Measurements from ENCODE around the gene BBS9. TPM values are rescaled to one million over a fixed set of nuclear protein-coding genes. Genes with fewer than 3 reads are reported as not detected.

BBS9 gene
- total RNA-seq, 1 donor from 2014 or later = 8.7 TPM

DNA sequence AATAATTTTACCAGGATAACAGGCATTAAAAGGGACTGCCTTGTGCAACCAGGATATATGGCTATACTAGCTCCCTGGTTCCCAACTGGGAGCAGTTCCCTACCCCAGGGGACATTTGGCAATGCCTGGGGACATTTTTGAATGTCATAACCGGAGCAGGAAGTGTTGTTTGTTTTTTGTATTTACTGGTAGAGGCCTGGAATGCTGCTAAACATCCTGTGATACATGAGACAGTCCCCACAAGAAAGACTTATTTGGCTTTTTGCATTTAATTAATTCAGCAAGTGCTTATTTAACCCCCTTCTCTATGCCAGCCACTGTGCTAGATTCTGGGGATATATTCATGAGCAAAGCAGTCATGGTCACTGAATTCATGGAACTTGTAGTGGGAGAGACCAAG lies 181.2 kb downstream of the BBS9 start:
- intact Hi-C loops (cut with DNase I) = no loop called here
- DNase-seq = no peak
- ATAC-seq (ENCODE audit: poor library complexity) = no peak

DNA sequence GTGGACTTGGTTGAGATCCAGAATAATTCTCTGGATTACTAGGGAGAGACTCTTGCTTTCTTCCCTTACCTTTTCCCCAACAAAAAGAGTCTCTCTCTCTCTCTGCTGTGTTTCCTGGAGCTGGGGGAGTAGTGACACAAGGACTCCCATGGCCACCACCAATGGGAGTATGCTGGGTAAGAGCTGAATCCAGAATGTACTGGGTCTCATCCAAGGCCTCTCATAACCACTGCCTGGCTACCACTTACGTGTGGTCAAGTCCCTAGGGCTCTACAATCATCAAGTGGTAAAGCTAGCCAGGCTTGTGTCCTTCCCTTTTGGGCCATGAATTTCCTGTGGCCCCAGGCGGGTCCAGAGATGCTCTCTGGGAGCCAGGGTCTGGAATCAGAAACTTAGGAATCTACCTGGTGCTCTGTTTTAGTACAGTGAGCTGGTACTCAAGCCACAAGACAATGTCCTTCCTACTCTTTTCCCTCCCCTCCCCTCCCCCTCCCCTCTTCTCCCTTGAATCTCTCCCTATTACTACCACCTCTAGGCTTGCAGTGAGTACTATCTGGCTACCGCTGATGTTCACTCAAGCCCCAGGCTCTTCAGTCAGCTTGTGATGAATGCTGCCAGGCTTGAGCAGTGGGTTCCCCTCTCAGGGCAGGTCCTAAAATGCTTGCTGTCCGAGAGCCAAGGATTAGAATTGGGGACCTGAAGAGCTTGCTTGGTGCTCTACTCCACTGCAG lies 196.6 kb downstream of the BBS9 start:
- no peak for ATAC-seq (ENCODE audit: poor library complexity)
- intact Hi-C loops (cut with DNase I) = no loop called here

DNA sequence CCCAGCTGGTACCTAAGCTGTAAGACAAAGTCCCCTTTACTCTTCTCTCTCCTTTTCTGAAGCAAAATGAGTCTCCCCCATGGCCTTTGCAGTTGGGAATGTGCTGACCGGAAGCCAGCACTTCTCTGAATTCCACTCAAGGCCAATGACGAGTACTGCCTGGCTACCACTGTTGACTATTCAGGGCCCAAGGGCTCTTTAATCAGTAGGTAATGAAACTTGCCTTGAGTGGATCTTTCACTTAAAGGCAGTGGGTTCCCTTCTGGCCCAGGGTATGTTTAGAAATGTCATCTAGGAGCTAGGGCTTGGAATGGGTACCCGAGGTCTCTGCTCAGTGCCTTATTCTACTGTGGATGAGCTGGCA lies 197.1 kb downstream of the BBS9 start:
- intact Hi-C loops (cut with DNase I) = no loop called here
- no peak for DNase-seq
- ATAC-seq (ENCODE audit: poor library complexity) = no peak

More for the DNA sequence above, 196.6 kb downstream of the BBS9 start:
- DNase-seq = no peak

DNA sequence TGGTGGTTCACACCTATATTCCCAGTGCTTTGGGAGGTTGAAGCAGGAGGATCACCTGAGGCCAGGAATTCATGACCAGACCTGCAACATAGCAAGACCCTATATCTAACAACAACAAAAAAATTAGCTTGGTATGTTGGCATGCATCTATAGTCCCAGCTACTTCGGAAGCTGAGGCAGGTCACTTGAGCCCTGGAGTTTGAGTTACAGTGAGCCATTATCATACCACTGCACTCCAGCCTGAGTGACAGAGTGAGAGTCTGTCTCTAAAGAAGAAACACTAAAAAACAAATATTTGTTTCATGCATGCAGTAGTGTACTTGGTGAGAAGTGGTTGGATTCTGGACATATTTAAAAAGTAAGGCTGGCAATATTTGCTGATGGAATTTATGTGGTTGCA lies 198.1 kb downstream of the BBS9 start:
- no peak for ATAC-seq (ENCODE audit: poor library complexity)
- intact Hi-C loops (cut with DNase I) = no loop called here
- no peak for DNase-seq

DNA sequence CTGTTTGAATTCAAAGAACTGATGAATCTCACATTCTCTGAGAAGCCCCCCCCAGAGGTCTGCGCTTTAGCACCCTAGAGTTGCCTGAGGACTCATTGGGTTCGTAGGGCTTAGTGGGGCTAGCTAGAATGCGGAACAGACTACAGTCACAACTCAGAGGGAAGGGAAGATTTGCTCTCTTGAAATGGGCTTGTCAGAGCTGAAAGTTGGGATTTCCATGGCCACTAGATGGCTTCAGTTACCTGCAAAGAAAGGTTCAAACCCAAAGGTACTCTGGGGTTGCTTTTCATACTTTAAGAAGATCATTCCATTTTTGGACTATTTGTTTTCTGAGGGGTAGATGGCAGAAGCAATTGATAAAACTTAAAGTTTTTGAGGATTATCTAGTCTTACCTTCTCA lies 205.0 kb downstream of the BBS9 start:
- intact Hi-C loops (cut with DNase I) = no loop called here
- ATAC-seq (ENCODE audit: poor library complexity) = no peak
- no peak for DNase-seq

DNA sequence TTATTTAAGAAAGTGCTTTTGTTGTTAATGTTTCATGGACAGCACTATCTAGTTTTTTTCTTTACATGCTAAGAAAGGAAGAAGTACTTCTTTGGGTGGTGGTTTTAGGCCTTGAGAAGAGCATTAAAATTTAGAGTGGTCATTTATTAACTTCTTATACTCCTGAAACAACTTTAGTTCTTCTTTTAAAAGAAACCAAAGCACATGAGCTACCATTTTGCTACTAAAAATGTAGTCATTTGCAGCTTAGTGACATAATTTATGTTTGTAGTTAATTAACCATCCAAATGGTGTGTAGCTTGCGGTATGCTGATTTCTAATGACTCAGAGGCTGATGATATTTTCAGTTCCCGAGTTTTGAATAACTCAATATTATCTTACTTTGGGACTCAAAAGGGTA lies 207.5 kb downstream of the BBS9 start:
- intact Hi-C loops (cut with DNase I) = no loop called here
- ATAC-seq (ENCODE audit: poor library complexity) (no peak), DNase-seq (no peak)

DNA sequence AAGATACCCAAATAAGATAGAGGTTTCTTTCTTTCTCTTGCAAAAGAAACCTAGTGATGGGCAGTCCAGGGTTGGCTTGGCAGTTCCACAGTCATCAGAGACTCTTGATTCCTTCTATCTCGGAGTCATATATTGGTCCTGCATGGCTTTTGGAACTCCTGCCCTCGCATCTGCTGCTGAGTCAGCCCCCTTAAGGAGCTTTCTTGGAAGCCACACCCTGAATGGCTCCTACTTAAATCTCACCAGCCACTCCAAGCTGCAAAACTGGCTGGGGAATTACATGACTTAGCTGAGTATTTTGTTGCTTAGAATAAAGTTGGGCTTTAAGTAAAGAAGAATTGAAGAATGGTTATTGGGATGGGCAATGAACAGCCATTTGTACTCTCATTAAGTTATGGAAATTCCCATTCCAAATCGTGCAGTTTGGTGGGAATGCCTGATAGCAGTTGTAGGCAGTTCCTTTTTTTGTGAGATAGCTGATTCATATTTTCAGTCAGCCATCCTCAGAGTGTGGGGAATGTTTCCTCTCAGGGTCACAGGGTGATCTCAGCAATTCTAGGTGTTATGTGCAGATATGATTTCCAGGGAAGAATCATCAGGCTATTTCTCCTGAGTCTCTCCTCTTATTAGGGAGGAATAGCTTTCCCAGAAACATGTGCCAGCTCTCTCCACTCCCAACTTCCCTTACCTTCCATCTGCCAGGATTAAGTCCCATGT lies 209.9 kb downstream of the BBS9 start:
- intact Hi-C loops (cut with DNase I) = no loop called here
- ATAC-seq (ENCODE audit: poor library complexity) (no peak), DNase-seq (no peak)

DNA sequence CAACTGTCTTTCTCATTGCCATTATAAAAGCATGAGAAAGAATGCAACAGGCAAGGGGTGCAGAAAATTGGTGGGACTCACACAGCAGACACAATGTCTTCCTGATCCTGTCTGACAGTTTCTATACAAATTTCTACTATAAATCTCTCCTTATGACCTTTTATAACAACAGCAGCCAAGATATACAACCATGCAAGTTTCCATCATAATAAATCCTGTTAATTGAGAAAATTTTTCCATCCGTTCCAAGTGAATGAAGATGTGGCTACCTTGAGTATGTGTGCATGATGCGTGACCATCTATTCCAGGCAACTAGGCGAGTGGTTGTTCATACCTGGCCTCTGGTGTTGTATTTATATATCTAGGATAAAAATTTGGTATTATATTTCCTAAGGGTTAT lies 216.7 kb downstream of the BBS9 start:
- ATAC-seq (ENCODE audit: poor library complexity) (no peak), DNase-seq (no peak)
- intact Hi-C loops (cut with DNase I) = no loop called here

DNA sequence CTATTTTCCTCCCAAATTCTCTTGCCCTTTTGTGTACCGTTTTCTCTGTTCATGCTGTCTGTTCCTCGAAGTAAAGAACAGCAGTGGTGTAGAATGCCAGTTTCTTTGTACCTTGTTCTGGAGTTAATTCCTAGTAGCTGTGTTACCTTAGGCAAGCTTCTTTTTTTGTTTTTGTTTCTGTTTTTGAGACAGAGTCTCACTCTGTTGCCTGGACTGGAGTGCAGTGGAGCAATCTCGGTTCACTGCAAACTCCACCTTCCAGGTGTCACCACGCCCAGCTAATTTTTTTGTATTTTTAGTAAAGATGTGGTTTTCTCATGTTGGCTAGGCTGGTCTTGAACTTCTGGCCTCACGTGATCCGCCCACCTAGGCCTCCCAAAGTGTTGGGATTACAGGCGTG lies 221.2 kb downstream of the BBS9 start:
- DNase-seq (no peak), ATAC-seq (ENCODE audit: poor library complexity) (no peak)
- intact Hi-C loops (cut with DNase I) = no loop called here

DNA sequence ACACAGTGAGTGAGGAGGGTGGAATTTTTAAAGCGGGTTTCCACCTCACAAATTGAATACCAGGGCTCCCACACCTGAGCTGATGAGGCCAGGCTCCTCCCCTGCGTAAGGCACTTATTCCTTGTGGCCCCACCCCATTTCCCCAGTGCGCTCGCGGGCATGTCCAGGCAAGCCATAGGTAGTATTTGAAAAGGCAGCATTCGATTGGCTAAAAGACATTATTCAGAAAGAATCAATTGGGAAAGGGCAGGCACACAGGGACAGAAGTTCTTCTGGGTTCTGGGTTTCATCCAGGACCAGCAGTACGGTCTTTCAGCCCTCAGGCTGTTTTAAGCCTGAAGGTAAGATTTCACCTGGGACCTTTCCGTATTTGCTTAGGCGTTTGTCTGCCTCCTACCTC lies 222.3 kb downstream of the BBS9 start:
- DNase-seq (no peak), ATAC-seq (ENCODE audit: poor library complexity) (no peak)
- intact Hi-C loops (cut with DNase I) = no loop called here

DNA sequence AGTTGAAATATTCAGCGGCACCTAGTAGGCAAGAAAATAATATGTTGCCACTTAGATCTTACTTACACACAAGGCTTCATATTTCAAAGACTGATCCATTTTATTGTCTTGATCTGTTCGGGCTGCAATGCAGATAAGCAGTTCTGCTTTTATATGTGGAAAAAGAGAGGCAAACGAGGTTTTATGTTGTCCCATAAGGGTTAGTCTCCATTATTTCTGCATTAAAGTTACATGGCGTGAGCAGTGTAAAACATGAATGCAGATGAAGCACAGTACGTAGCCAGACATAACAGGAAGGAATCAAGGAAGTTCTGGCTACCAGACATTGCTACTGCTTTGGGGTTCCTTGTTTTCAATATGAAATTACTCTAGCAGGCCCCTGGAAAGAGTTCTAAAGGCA lies 224.8 kb downstream of the BBS9 start:
- DNase-seq (no peak), ATAC-seq (ENCODE audit: poor library complexity) (no peak)
- intact Hi-C loops (cut with DNase I) = no loop called here

DNA sequence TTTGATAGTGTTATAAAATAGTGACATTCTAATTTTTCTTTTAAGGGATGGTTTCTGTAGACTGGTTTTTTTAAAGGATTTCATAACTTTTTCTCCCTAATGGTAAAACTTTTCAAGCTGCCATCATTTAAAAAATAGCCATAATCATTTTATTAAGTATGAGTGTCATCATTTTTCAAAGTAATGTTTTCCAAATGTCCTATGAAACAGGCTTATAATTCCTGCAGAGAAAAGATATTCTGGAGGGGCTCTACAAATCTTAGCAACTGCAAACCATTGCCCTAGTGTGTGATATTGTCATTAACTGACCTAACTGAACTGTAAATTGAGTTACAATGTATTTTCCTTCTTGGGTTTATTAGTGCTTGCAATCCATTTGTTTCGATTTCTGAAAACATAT lies 226.0 kb downstream of the BBS9 start:
- DNase-seq (no peak), ATAC-seq (ENCODE audit: poor library complexity) (no peak)
- intact Hi-C loops (cut with DNase I) = no loop called here

DNA sequence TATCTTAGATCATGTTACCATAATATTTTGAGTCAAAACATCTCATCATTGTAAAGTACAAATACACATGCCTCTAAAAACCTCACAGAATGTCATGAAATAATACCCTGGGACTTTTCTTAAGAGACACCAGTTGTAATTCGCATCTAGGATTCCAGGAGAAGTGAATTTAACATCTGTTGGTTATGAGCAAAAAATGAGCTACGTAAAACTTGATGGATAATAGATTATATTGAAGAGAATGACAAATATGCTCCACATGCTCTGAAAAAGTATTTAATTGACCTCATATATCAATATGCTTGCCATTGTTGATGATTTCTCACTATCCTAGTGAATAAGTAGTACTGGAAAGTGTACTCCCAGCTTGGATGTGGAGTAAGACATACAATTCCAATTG lies 227.0 kb downstream of the BBS9 start:
- intact Hi-C loops (cut with DNase I) = no loop called here
- no peak for ATAC-seq (ENCODE audit: poor library complexity)
- DNase-seq = no peak

DNA sequence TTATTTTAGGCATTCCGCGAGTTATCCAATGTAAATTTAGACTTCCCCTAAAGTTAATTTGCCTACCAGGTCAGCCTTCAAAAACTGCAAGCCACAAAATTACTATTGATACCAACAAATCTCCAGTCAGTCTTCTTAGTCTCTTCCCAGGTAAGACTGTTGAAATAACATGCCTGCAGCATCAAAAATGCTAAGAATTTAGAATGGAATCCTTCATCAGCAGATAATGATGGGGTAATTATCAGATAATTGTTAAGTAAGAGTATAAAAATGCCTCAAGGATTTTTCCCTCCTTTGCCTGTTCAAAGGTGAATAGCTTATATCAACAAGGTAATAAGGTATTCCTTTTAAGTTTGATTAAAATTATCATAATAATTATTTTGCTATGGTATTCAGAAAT lies 228.5 kb downstream of the BBS9 start:
- intact Hi-C loops (cut with DNase I) = no loop called here
- DNase-seq (no peak), ATAC-seq (ENCODE audit: poor library complexity) (no peak)

DNA sequence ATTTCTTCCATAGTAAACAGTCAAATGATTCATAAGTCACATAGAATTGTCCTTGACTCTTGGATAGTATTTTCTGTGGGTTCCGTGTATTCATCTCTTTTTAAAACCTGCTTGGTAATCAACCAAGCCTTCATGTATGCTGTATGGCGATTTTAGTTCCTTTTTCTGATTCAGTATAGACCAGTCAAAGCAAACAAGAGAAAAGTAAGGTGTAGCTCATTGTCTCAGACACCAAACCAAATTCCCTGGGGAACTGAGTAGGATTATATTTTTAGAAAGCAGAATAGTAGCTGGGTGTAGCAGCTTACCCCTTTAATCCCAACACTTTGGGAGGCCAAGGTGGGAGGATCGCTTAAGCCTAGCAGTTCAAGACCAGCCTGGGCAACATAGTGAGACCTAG lies 240.5 kb downstream of the BBS9 start:
- DNase-seq (no peak), ATAC-seq (ENCODE audit: poor library complexity) (no peak)
- intact Hi-C loops (cut with DNase I) = no loop called here

DNA sequence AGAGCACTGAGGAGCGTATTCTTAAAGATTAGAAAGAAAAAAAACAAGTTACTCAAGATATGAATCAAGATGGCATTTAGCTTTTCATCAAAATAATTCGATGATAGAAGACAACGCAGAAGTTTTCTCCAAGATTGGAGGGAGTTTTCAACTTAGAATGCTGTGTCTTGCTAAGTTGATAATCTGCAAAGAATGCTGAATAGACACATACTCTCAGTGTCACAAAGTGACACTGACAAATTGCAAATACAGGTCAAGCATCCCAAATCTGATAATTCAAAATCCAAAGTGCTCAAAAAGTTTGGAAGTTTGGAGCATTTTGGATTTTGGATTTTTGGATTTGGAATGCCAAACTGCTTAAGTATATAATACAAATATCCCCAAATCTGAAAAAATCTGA lies 243.8 kb downstream of the BBS9 start:
- intact Hi-C loops (cut with DNase I) = no loop called here
- ATAC-seq (ENCODE audit: poor library complexity) = no peak
- no peak for DNase-seq

DNA sequence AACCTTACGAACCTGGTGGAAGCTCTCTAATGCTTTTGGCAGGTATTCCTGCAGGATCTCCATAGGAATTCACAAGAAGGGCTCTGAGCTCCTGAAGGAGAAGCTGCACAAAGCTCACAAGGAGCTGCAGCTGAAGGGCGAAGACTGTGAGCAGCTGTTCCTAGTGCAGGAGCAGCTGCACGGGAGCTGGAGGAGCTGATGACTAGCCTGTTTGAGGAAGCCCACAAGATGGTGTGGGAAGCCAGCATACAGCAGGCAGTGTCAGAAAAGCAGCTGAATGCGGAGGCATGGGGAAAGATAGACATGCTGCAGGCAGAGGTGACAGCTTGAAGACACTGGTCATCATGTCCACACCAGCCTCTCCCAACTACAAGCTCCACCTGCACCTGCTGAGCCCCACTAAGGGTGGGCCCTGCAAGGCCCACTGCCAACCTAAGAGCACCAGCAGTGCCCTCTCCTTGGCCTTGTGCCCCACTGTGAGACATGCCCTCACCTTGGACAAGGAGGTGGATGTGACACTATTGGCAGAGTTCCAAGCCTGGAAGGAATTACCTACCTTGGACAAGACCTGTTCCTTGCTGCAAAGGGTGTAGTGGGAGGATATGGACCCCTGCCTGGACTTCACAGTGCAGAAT lies 250.6 kb downstream of the BBS9 start:
- DNase-seq = no peak
- intact Hi-C loops (cut with DNase I) = no loop called here
- no peak for ATAC-seq (ENCODE audit: poor library complexity)

DNA sequence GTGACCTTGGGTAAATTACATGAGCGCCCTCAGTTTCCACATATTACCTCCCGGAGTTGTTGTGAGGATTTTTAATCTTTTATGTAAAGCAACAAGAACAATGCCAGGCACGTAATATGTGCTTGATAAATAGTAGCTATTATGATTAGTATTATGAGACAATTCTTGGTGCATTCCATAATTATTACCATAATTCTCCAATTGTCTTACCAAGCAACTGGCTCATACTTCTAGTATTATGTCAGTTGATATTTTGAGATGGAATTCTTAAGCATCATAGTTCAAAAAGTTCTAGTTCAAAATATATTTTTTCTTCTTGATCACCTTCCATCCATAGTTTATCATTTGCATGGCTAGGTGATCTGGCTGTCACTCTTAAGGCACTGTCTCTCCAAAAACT lies 259.0 kb downstream of the BBS9 start:
- intact Hi-C loops (cut with DNase I) = no loop called here
- no peak for DNase-seq

DNA sequence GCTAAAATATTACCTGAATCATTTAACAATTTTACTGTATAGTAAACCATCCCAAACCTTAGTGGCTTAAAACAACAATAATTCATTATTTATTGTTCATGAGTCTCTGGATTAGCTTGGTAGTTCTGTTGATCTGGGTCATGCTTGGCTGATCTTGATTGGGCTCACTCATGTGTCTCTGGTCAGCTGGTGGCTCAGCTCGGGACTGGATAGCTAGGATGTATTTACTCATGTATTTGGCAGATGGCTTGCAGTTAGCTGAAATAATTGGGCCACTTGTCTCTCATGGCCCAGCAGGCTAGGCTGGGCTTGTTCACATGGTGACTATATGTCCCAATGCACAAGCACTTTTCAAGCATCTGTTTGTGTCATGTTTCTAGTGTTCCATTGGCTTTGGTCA lies 262.8 kb downstream of the BBS9 start:
- DNase-seq (no peak), ATAC-seq (ENCODE audit: poor library complexity) (no peak)
- intact Hi-C loops (cut with DNase I) = no loop called here

More for the DNA sequence above, 259.0 kb downstream of the BBS9 start:
- ATAC-seq (ENCODE audit: poor library complexity) = no peak

DNA sequence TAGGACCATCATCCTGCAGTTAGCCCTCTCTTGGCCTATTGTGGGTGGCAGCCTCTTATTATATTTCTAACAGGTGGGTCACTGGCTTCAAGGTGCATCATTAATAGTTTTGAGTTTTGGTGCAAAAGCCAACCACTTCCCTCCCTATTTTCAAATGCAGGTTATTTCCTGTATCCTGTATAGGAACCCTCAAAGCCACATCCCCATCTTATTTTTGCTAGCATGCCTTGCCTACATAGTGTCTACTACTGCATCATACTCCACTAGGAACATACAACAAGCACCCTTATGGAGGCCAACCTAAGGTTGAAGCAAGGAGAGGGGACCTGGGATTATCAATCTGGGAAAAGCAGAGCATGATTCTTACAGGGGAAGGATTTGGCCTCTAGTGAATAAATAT lies 264.4 kb downstream of the BBS9 start:
- DNase-seq = no peak
- no peak for ATAC-seq (ENCODE audit: poor library complexity)
- intact Hi-C loops (cut with DNase I) = no loop called here
